Keratinocyte (primary cell): ENCODE results near the gene SMC3. TPM values are rescaled to one million over a fixed set of nuclear protein-coding genes. Genes with fewer than 3 reads are reported as not detected.

Experiments used
- DNase-seq: peaks from one replicate; pipeline ENCODE4 v3.0.0-alpha.2; 2011; ENCODE audit warnings: low read depth, missing footprints, low spot score
- FAIRE-seq: peaks from 2 replicates; lab custom pipeline; 2011; peaks lifted over from hg19 to GRCh38; lab: Jason Lieb, UNC
- H2AFZ ChIP-seq: 2 replicates; pipeline ENCODE4 v1.6.0; 2012; ENCODE audit warnings: low read length, control low read depth, inconsistent platforms; ENCODE audit not compliant: control insufficient read depth
- H3K27ac ChIP-seq: 2 replicates; pipeline ENCODE4 v1.5.1; 2011; ENCODE audit warnings: low read length; ENCODE audit not compliant: control insufficient read depth, insufficient read depth
- H3K27me3 ChIP-seq: 3 replicates; pipeline ENCODE4 v1.6.0; 2011; ENCODE audit warnings: low read length; ENCODE audit not compliant: control insufficient read depth, insufficient read depth; ENCODE audit errors: extremely low read depth
- H3K36me3 ChIP-seq, 2 experiments: 2 replicates in 1 of 2; 3 replicates in 1 of 2; pipeline ENCODE4 v1.5.1; 2011; ENCODE audit warnings: low read length in 2 of 2, mild to moderate bottlenecking in 1 of 2; ENCODE audit not compliant: control insufficient read depth in 2 of 2, insufficient read depth in 2 of 2; ENCODE audit errors: extremely low read depth in 1 of 2
- H3K4me1 ChIP-seq: 3 replicates; pipeline ENCODE4 v1.5.1; 2011; ENCODE audit warnings: low read length; ENCODE audit not compliant: control insufficient read depth, insufficient read depth; ENCODE audit errors: extremely low read depth
- H3K4me2 ChIP-seq: 3 replicates; pipeline ENCODE4 v1.6.0; 2011; ENCODE audit warnings: low read depth, low read length; ENCODE audit not compliant: control insufficient read depth, insufficient read depth; ENCODE audit errors: extremely low read depth
- H3K4me3 ChIP-seq, 3 experiments: fragments of 200-600 bp in 1 of 3; sonication (generic) in 1 of 3; 2 replicates in 2 of 3; 3 replicates in 1 of 3; pipeline ENCODE4 v1.5.1; 2011 to 2016; ENCODE audit warnings: low read length in 3 of 3, mild to moderate bottlenecking in 3 of 3, control low read depth in 2 of 3, inconsistent platforms in 1 of 3, low read depth in 1 of 3, mixed read lengths in 1 of 3, mixed run types in 1 of 3, moderate library complexity in 1 of 3; ENCODE audit not compliant: control insufficient read depth in 2 of 3, insufficient read depth in 2 of 3; ENCODE audit errors: extremely low read depth in 1 of 3
- H3K79me2 ChIP-seq: 2 replicates; pipeline ENCODE4 v1.6.0; 2012; ENCODE audit warnings: low read length; ENCODE audit not compliant: control insufficient read depth, insufficient read depth
- H3K9ac ChIP-seq: 3 replicates; pipeline ENCODE4 v1.6.0; 2011; ENCODE audit warnings: low read length; ENCODE audit not compliant: control insufficient read depth, insufficient read depth; ENCODE audit errors: extremely low read depth
- H3K9me1 ChIP-seq: 3 replicates; pipeline ENCODE4 v1.6.0; 2011; ENCODE audit warnings: low read length; ENCODE audit not compliant: control insufficient read depth, insufficient read depth; ENCODE audit errors: extremely low read depth
- H3K9me3 ChIP-seq: 2 replicates; pipeline ENCODE4 v1.5.1; 2012; ENCODE audit warnings: low read depth, low read length; ENCODE audit not compliant: control insufficient read depth
- H4K20me1 ChIP-seq: 3 replicates; pipeline ENCODE4 v1.6.0; 2011; ENCODE audit warnings: low read length; ENCODE audit not compliant: control insufficient read depth, insufficient read depth; ENCODE audit errors: extremely low read depth
- EZH2 ChIP-seq: IDR thresholded peaks from one replicate; pipeline ENCODE4 v1.6.1; 2012; ENCODE audit warnings: inconsistent platforms, mild to moderate bottlenecking, low read length, moderate library complexity
- dilution Hi-C: fragments of 300-500 bp; cut with MboI; formaldehyde crosslinking; loops from one replicate; pipeline ENCODE4 v1.7.0; 2020; ENCODE audit warnings: low sequenced_read_pairs; ENCODE audit not compliant: extremely low pct_ligation_motif_present
- polyA plus RNA-seq, 5 experiments: library from polyadenylated mRNA; depleted of rRNA in 3 of 5; stranded (reverse) in 3 of 5; stranded (forward) in 1 of 5; unstranded in 1 of 5; fragments of >200 nt; gene quantifications; 1 replicate in 1 of 5; 2 replicates in 3 of 5; 3 replicates in 1 of 5; pipeline versions ENCODE4 v1.2.1 to v1.2.3, GENCODE V29; 2011 to 2012; ENCODE audit warnings: missing spikeins in 2 of 5, low read depth in 1 of 5, low replicate concordance in 1 of 5
- TF ChIP-seq, protein P1 (sequence below), 3 experiments: IDR thresholded peaks in 1 of 3; conservative IDR thresholded peaks in 1 of 3; optimal IDR thresholded peaks in 1 of 3; 2 replicates in 2 of 3; 3 replicates in 1 of 3; pipeline versions ENCODE3 to v1.5.1; 2011; ENCODE audit warnings: low read length in 3 of 3, mild to moderate bottlenecking in 3 of 3, moderate library complexity in 2 of 3, control low read depth in 1 of 3, inconsistent platforms in 1 of 3; ENCODE audit not compliant: insufficient read depth in 2 of 3; ENCODE audit errors: extremely low read depth in 1 of 3

Gene SMC3
- polyA plus RNA-seq, 1 donor (not counting 4 experiments of a cell fraction or from before 2014, with no cell fraction given): 16.3 TPM

DNA sequence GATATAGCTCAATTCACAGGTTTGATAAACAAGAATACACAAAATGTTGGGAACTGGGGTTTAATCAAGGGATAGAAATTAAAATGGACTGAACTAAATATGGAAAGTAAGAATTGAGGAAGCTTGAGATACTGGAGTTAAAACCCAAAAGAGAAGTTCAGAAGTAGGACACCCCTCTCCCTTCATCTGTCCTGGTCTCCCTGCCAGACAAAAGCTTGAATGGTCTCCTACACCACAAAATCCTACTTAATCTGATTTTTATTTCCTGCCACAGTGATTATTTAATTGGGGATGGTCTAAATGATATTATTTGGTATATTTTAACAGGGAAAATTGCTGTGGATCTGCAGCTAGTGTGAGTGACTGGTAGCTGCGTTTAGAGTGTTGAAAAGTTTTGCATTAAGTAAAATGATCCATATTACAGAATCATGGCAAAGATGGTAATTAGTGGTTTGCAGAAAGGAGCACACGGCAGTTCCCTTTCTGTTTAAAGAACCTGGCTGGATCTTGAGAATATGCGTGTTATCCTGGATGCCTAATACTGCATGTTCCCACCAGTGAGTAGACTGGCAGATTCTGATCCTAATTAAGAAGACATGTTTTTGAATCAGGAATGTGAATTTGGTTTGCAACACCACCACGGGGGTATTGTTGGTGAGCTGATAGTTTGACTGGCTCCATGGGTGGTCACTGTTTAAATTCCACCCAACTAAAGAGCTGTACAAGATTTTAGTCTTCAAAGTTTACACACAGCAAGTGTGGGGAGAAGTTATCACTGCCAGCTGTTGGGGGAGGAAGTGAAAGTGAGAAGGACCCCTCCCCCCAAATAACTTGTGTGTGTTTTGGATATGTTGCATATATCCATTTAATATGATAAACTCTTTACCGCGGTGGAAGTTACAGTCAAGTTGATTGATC, 82.1 kb downstream of the SMC3 start:
- dilution Hi-C loops: no loop called here
- H3K27ac ChIP-seq: no peak overlapping the region
- DNase-seq: no peak

DNA sequence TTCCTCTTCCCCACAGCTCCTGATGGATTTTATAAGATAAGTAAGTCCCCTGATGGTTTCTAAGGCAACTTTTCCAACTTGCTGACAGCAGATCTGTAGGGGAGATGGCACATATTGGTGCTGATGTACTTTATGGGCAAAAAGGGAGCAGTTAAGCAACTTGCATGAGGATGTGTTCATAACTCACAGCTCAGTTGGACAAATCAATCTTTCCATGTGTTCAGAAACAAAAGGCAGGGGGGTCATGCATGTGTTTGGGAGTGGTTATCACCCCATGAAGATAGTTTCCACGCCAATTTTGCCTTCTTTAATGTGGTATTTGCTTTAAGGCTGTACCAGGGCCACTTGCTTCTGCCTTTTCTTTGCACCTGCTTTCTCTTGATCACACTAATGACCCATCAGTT, 82.8 kb downstream of the SMC3 start:
- H3K27ac ChIP-seq: no peak overlapping the region
- FAIRE-seq (no peak), DNase-seq (no peak)
- dilution Hi-C loops: no loop called here
- H3K9ac ChIP-seq: no peak overlapping the region
- no peaks in the 10 kb centered on the region for H3K9me3 ChIP-seq
- no peaks in the 10 kb centered on the region for H4K20me1 ChIP-seq
- H2AFZ ChIP-seq: no peak overlapping the region
- H3K9me1 ChIP-seq: no peaks in the 10 kb centered on the region
- peaks cover 10% of the 10 kb centered on the region for H3K27me3 ChIP-seq
- H3K4me2 ChIP-seq: no peak overlapping the region
- no peaks in the 10 kb centered on the region for H3K4me1 ChIP-seq
- no peaks in the 10 kb centered on the region for H3K79me2 ChIP-seq
- H3K36me3 ChIP-seq: no peaks in the 10 kb centered on the region
- no peak overlapping the region for H3K4me3 ChIP-seq
- TF ChIP-seq EZH2: no peak
- TF ChIP-seq, protein P1, sequence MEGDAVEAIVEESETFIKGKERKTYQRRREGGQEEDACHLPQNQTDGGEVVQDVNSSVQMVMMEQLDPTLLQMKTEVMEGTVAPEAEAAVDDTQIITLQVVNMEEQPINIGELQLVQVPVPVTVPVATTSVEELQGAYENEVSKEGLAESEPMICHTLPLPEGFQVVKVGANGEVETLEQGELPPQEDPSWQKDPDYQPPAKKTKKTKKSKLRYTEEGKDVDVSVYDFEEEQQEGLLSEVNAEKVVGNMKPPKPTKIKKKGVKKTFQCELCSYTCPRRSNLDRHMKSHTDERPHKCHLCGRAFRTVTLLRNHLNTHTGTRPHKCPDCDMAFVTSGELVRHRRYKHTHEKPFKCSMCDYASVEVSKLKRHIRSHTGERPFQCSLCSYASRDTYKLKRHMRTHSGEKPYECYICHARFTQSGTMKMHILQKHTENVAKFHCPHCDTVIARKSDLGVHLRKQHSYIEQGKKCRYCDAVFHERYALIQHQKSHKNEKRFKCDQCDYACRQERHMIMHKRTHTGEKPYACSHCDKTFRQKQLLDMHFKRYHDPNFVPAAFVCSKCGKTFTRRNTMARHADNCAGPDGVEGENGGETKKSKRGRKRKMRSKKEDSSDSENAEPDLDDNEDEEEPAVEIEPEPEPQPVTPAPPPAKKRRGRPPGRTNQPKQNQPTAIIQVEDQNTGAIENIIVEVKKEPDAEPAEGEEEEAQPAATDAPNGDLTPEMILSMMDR (optimal IDR thresholded peaks at IDR 0.05 in 1 of 3, IDR thresholded peaks at IDR 0.05 in 1 of 3, conservative IDR thresholded peaks at IDR 0.05 in 1 of 3; ENCODE audit: extremely low read depth in 1 of 3, insufficient read depth in 2 of 3, low read length in 3 of 3): no peak

More for the DNA sequence above, 82.1 kb downstream of the SMC3 start:
- Histone ChIP-seq H3K9me1 (no peaks in the 10 kb centered on the region), H2AFZ (no peak overlapping the region), H3K4me3 (no peak overlapping the region), H3K4me1 (no peaks in the 10 kb centered on the region), H3K4me2 (no peak overlapping the region), H3K36me3 (no peaks in the 10 kb centered on the region), H4K20me1 (no peaks in the 10 kb centered on the region), H3K9ac (no peak overlapping the region), H3K27me3 (peaks cover 16% of the 10 kb centered on the region), H3K9me3 (no peaks in the 10 kb centered on the region), H3K79me2 (no peaks in the 10 kb centered on the region)
- TF ChIP-seq, protein P1 (optimal IDR thresholded peaks at IDR 0.05 in 1 of 3, IDR thresholded peaks at IDR 0.05 in 1 of 3, conservative IDR thresholded peaks at IDR 0.05 in 1 of 3; ENCODE audit: extremely low read depth in 1 of 3, insufficient read depth in 2 of 3, low read length in 3 of 3): no peak
- no peak for TF ChIP-seq EZH2
- FAIRE-seq: no peak
